ENCODE measurements around the gene TBC1D1. TPM values are rescaled to one million over a fixed set of nuclear protein-coding genes. Genes with fewer than 3 reads are reported as not detected.

TBC1D1 gene
- total RNA-seq, 1 experiment from 2014 or later = 49.9 TPM

DNA sequence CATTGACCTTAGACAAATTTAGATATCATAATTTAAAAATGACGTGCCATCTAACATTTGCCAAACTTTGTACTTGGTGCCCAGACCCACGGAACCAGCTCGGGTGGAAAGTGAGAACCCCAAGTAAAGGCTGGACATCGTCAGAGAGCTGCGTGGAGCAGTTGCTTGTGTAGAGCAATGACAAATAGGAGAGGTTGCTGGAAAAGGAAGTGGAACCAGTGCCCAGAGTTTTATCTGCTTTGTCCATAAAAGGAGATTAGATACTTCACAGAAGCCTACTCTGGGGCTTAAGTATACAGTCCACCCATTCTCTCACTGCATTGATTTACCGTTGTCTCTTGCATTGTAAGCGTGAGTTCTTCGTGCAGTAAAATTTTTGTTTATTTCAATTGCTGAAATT is 5.4 kb upstream of the TBC1D1 start:
- no peak for DNase-seq (ENCODE audit: low read depth)

DNA sequence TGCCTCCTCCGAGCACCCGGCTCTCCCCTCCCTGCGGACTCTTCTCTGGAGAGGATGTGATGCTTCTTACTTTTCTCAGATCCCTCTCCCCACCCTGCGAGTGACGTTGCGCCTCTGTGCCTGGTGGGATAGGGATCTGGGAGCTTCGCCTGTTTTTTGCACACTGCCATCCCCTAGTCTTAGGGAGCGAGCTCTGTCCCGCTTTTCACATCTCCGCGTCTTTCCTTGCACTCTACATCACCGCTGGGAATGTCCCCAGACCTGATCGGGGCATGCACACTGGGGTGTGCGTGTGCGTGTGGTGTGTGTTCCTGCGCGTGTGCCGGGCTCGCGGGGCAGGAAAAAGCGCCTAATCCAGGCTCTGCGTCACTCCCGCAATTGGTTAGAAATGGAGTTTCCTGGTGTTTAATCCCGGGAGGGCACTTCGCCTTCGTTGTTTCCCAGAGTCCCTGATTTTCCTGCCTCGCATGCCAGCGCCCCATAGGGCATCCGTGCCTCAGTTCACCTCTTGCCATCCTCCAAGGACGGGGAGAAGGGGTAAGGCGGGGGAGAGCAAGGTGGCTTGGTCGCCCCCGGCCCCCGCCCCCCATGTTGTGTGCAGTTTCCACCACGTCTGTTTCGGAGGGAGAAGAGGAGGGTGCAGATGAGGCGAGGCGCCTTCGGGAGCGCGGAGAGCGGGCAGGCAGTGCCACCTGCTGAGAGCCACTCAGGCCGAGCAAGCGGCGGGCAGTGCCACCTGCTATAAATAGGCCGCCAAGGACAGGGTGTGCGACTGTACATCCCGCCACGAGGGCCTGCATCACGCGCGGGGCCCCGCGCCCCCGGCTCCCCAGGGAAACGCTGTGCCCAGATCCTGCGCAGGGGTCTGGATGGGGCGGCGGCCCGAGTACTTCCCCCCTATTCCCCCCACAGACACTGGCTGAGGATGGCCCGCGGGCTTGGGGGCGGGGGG is 759 bp upstream of the TBC1D1 start:
- DNase-seq (ENCODE audit: low read depth) = no peak

DNA sequence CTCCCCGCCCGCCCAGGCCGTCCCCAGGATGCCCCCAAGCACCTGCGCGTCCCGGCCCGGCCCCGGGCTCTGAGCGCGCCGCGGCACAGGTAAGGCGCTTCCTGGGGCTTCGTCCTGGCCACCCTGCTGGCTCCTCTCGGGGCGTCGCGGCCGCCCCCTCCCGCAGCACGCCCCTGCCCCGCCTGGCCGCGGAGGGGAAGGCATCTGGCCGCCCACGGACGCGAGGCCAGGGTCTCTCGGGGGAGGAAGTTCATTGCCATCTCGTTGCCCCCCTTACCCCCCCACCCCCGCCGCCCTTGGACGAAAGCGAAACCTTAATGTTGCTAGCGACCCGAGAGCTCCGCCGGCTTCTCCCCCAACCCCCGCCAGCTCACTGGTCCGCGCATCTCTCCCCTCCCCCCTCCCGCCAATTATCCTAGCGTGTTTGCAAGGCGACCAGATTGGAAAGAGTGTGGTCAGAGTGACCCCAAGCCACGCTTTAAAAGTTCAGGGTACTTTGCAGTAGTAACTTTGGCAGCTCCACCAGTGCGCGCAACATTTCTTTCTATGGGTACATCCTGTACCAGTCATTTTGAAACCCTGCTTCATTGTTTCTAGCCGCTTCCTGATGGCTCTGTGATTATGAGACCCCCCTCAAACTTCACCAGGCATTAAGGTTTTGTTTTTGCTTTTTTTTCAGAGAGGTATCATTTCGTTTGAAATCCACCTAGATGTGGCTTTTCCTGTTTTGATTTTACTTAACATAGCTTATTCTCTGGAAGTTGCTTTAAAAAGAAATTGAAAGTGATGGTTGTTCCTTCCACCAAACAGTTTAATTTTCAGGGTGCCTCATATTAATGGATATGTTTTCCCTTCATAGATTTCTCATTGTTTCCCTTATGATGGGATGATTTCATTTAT is 626 bp downstream of the TBC1D1 start:
- DNase-seq (ENCODE audit: low read depth) = peak; percentile 39

DNA sequence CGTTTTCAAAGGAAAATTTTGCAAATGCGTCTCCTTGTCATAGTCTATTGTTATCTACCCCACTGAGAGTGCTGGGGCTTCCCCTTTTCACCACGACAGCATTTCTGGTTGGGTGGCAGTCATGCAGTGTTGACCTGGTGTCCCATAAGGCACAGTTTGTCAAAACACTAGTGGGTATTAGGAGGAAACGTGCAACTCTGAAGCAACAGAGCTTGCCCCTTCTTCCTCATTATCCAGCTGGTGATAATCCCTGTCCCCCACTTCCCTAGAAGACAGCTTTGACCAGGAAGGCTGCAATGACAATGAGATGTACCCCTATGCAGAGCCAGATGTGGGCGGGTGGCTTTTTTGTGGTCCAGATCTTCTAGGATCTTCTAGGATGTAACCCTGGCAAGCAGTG is 1.8 kb downstream of the TBC1D1 start:
- DNase-seq (ENCODE audit: low read depth) = no peak

DNA sequence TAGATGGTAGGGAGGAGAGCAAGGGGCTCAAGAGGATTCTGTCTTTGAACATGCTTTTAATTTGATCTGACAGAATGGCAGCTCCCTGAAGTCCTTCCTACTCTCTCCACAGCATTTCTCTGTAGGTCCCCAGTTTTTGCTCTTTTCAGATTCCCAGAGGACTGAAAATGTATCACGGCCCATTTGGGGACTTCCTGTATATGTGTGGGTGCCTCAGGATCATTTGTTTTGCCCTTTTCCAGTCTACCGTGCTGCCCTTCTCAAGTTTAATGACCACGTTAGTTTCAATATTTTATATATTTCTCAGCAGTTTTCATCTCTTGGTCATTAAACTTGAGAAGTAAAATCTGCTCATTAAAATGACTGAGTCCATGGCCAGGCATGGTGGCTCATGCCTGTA is 2.3 kb downstream of the TBC1D1 start:
- no peak for DNase-seq (ENCODE audit: low read depth)

DNA sequence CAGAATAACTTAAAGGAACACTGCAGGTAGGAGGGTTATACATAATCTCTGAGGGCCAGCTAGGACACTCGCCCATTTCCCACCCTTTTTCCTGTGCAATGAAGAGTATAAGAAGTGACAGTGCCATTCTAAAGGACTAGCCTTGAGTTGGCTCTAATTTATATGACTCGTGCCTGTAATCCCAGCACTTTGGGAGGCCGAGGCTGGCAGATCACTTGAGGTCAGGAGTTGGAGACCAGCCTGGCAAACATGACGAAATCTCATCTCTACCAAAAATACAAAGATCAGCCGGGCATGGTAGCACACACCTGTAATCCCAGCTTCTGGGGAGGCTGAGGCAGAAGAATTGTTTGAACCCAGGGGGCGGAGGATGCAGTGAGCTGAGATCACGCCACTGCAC is 4.4 kb downstream of the TBC1D1 start:
- no peak for DNase-seq (ENCODE audit: low read depth)

DNA sequence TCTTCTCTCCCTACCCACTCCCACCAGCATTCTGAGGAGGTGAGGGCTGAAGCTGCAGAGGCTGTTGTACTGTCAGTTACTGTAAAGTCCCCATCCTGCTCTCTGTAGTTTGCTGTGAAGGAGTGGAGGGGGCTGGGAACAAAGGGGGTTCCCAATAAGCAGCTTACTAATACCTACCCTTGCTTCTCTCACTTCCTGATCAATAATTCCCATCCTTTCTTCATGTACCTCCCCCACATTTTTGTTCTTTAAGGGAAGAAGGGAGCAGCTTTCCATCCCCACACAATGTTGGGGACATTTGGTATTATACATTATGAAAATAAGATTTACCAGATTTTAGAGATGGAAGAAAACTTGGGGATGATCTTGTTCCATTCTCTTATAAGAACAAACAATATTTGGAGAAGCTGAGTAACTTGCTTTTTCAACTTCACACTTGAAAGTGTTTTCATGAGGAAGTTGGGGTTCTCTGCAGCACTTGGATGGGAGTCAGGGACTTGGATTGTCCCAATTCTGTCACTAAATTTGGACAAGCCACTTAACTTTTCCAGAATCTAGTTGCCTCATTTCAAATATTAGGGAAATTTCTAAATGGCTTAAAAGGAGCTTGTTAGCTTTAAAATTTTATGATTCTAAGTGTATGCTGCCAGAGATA is 5.4 kb downstream of the TBC1D1 start:
- no peak for DNase-seq (ENCODE audit: low read depth)

DNA sequence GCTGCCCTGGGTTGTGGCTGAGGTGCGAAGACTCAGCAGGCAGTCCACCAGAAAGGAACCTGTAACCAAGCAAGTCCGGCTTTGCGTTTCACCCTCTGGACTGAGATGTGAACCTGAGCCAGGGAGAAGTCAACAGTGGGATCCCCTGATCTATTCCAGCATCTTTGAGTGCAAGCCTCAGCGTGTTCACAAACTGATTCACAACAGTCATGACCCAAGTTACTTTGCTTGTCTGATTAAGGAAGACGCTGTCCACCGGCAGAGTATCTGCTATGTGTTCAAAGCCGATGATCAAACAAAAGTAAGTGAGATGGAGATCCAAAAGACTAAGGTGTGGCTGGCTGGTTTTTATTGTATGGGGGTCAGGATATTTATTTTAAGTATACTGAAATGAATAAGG is 11.3 kb downstream of the TBC1D1 start:
- DNase-seq (ENCODE audit: low read depth) = no peak

DNA sequence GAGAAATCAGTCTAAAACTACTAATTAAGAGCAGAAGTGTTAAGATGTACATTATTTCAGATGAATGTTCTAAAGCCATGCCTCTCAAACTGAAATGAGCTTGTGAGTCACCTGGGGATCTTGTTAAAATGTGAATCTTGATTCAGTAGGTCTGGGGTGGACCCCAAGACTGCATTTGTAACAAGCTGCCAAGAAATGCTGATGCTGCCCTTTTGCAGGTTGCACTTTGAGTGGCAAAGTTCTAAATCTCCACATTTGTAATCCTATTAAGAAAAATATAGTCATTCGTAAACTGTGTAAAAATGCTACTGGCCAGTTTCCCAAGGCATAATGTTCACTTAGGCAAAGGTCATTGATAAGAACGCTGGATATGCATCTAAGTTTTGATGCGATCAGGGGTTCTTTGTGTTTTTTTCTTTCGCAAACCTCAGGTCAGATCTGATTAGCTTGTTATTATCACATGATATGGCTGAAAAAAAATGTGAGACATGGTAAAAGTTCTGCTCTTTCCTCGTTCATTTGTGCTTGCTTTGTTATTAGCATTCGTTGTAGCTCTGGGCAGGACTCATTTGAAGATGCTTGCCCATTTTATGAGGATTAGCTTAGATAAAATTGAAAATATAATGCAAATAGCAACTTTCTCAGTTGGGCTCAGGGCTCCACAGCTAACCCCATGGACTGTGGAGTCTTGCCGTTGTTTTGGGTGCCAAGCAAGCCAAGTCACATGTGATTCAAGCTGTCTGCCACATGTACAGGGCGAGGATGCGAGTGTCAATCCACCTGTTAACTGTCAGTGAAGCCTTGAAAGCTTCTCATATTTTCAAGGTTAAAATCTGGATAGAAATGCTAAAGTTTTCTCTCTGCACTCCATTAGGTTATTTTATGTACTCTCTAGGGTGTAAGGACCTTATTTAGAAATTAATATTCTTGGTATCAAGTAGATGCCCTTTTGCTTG is 12.1 kb downstream of the TBC1D1 start:
- no peak for DNase-seq (ENCODE audit: low read depth)

DNA sequence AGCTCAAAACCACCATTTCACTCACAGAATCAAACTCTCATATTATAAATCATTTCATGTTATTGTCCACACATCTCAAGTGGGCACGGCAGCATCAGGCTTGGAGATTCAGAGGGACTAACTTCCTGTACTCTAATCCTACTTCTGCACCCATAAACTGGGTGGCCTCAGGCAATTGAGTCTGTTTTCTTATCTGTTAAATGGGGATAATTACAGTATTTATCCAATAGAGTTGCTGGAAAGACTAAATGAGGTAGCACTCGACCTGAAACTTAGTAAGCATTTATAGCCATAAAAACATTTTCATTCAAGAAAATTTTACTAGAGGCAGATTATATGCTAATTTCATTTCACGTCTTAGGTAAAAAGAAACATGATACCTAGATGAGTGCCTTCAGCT is 13.0 kb downstream of the TBC1D1 start:
- DNase-seq (ENCODE audit: low read depth) = no peak

DNA sequence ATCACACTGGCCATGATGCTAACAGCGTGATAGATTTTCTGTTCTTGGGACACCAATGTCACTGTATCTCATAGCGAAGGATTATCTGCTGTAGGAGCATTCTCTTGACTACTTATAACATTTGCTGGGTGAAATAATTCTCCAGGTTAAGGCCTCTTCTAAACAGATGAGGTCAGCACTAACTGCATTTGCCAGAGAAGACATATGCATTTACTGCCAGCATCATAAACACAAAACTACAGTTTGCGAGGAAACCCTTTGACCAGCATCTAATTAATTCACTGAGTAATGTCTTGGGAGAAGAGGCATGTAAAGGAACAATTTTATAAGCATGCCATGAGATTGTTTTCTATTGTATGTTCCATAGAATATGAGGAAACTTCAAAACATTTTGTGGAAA is 13.9 kb downstream of the TBC1D1 start:
- DNase-seq (ENCODE audit: low read depth) = no peak

DNA sequence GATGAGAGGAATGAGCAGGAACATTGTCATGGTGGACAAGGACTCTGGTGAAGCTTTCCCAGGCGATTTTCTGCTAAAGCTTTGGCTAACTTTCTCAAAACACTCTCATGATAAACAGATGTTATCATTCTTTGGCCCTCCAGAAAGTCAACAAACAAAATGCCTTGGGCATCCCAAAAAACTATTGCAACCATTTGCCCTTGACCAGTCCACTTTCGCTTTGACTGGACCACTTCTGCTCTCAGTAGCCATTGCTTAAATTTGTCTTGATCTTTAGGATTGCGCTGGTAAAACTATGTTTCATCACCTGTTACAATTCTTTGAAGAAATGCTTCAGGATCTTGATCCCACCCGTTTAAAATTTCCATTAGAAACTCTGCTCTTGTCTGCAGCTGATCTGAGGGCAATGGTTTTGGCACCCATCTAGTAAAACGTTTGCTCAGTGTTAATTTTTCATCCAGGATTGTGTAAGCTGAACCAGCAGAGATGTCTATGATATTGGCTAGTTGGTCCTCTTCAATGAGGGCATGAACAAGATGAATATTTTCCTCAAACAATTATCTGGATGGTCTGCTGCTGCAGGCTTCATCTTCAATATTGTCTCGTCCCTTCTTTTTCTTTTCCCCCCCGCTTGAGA is 14.8 kb downstream of the TBC1D1 start:
- no peak for DNase-seq (ENCODE audit: low read depth)

DNA sequence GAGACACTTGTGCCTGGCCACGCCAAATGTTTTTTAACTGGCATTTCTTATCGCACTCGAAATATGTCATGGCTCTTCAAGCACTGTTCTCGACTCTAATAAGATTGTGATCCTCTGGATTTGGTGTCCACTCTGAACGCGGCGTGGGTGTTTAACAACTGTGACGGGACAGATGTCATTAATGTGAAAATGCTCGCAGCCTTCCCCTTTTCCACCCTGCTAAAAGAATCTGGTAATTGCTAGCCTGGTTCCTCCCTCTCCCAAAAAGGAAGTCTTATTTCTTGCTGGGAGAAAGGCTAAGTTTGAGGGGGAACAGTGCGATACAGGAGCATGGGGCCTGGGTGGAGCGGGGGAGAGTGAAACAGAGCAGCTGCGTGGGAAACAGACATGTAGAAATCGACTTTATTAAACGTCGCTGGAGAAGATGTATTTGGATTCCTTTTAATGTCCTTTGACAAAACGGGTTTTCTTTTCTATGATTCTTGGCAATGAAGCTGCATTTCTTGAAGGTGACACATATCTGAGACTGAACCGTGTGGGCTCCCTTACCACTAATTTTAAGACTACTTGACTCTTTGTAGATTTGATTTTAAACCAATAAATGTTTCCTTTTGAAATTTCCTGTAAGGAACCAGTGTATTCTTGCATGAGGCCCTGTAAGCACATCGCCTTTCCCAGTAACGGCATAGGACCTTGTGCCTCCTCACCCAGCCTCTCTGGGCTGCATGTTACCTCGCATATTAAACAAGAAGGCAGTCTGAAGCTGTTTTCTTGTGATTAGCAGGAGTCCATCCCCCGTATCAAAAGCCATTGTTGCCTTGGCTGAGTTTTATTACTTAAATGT is 17.8 kb downstream of the TBC1D1 start:
- DNase-seq (ENCODE audit: low read depth) = peak; percentile 28

DNA sequence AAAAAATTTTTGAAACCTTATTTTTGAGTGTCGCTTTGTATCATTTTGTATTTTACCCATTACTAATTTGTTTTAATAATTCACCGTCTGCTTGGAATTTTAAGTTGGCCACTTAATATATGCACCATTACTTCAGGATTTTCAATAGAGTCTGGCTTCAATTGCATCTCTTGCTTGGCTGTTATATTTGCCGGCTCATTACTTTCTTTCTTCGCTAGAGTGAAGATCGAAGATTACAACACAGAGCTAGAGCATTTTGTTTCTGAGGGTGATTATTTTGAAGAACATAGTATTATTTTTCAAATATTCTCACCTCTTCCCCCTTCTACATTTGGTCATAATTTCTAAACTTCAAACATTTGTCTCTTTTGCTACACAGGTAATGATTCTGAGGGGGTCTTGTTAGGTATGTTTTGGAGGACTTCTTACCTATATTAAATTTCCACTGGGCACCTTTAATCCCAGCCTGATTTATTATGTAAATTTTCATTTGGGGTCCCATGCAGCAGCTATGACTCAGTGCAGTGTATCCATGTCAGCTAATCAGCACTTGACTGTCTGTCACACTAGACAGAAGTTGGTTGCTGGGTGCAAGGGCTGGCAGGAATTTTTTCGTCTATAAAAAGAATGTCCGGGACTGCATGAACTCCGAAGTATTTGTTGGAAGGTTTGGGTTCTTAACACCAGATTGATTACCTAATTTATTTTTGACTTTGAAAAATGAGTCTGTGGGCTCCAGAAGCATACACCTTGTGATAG is 18.6 kb downstream of the TBC1D1 start:
- no peak for DNase-seq (ENCODE audit: low read depth)

DNA sequence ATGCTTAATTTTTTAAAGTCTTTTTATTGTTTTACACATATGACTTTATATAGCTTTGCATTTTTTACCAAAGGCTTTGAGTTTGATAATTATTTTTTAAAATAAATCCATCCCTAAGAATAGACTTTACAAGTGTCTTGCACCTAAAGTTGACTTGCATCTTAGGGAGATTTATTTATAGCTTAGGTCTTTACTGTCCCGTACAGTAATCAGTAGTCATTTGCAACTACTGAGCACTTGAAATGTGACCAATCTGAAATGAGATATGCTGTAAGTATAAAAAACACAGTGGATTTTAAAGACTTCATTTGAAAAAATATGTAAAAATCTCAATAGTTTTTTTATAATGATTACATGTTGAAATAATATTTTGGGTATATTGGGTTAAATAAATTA is 19.2 kb downstream of the TBC1D1 start:
- DNase-seq (ENCODE audit: low read depth) = no peak

DNA sequence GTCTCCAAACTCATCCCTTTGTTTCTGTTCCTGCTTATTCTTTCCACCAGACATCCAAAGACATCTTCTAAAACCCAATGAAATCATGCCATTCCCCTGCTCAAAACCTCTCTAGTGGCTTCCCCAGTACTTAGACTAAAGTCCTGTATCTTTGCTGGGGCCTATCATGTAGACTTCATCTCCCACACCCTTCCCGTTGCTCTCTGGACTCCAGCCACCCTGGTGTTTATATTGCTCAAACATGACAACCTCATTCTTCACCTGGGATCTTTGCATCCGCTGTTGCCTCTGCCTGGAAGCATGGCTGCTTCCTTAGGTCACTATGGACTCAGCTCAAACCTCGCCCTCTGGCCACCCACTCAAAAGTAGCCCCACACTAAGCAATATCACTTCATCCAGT is 23.7 kb downstream of the TBC1D1 start:
- no peak for DNase-seq (ENCODE audit: low read depth)

DNA sequence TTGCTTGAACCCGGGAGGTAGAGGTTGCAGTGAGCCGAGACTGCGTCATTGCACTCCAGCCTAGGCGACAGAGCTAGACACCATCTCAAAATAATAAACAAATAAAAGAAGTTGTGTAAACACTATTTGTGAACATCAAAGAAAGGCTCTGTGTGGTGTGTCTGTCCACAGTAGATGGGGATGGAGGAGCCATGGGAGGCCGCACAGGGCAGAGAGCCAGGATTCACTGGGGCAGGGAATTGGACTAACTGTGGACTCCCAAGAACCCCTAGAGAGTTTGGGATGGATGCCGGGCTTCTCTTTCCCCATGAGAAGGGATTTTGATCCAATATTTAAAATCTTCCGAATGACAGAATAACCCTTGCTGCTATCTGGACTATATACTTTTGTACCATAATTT is 26.5 kb downstream of the TBC1D1 start:
- DNase-seq (ENCODE audit: low read depth) = no peak

DNA sequence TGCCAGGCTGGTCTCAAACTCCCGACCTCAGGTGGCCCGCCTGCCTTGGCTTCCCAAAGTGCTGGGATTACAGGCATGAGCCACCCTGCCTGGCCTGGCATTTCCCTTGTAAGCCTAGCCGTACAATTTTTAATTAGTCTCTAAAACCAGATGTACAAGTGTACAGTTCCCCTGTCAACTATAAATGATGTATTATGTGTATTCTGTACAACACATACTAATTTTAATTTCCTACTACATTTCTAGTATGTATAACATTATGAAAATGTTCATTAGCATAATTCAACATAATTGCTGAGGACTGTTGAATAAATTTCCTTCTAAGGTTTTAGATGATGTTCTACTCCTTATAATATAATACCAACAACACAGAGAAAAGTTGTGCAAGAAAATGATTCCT is 27.8 kb downstream of the TBC1D1 start:
- no peak for DNase-seq (ENCODE audit: low read depth)

DNA sequence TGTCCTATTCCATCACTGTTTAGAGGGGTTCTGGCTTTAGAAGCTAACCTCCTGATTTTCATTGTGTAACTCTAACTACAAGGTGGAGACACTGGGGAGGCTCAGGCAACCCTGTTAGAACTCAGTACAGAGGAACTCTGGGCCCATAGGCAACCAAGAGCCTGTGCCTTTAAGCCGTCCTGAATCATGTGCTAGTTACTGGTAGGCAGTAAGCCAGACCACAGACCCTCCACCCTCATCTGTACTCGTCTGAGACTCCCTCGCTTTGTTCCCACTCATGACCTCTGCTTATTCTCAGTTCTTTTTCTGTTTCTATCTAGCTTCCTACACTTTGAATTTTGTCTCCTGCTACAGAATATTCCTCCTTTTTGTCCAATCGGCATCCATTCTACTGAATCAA is 31.4 kb downstream of the TBC1D1 start:
- DNase-seq (ENCODE audit: low read depth) = peak; percentile 67
